Dermis blood vessel endothelial cell (primary cell): ENCODE measurements around the gene SCUBE3. TPM values are rescaled to one million over a fixed set of nuclear protein-coding genes. Genes with fewer than 3 reads are reported as not detected.

Source experiments
- DNase-seq: peaks from one replicate; pipeline ENCODE4 v3.0.0; 2010
- total RNA-seq: library from RNA; depleted of rRNA; stranded (reverse); fragments of >200 nt; gene quantifications from 2 replicates; pipeline ENCODE4 v1.2.3, GENCODE V29; 2014

The SCUBE3 gene
- total RNA-seq = 0.85 and 1.7 TPM in 2 replicates

- peak; percentile 43 for DNase-seq
These were observed at the start of gene SCUBE3 for GRCh38 chr6:35213824-35214756. Gene SCUBE3, plus strand, starts transcription at chr6:35213956. Its CDS starts 463 bp downstream, at chr6:35214419.

GRCh38 chr6:35164277-35164676, 49.5 kb upstream of the SCUBE3 start:
- DNase-seq = no peak

GRCh38 chr6:35164868-35165267, 48.9 kb upstream of the SCUBE3 start:
- DNase-seq = no peak

GRCh38 chr6:35165630-35166071, 48.1 kb upstream of the SCUBE3 start:
- no peak for DNase-seq

GRCh38 chr6:35166116-35166515, 47.6 kb upstream of the SCUBE3 start:
- no peak for DNase-seq

- no peak for DNase-seq
These were observed 47.2 kb upstream of the SCUBE3 start for GRCh38 chr6:35166520-35166919.

- no peak for DNase-seq
These were observed 46.3 kb upstream of the SCUBE3 start for GRCh38 chr6:35167505-35167904.

- no peak for DNase-seq
These were observed 45.3 kb upstream of the SCUBE3 start for GRCh38 chr6:35168461-35168861.

GRCh38 chr6:35170166-35170565, 43.6 kb upstream of the SCUBE3 start:
- DNase-seq = no peak

- no peak for DNase-seq
These were observed 42.9 kb upstream of the SCUBE3 start for GRCh38 chr6:35170891-35171290.

GRCh38 chr6:35173044-35173426, 40.7 kb upstream of the SCUBE3 start:
- DNase-seq = no peak

GRCh38 chr6:35173427-35174087, 40.2 kb upstream of the SCUBE3 start:
- no peak for DNase-seq

GRCh38 chr6:35174088-35174434, 39.7 kb upstream of the SCUBE3 start:
- no peak for DNase-seq

GRCh38 chr6:35174501-35174900, 39.3 kb upstream of the SCUBE3 start:
- no peak for DNase-seq

- DNase-seq = no peak
These were observed 37.3 kb upstream of the SCUBE3 start for GRCh38 chr6:35176301-35177024.

GRCh38 chr6:35177157-35177556, 36.6 kb upstream of the SCUBE3 start:
- DNase-seq = peak; percentile 25

GRCh38 chr6:35177596-35177995, 36.2 kb upstream of the SCUBE3 start:
- peak; percentile 53 for DNase-seq

GRCh38 chr6:35178012-35178411, 35.7 kb upstream of the SCUBE3 start:
- DNase-seq = no peak

- no peak for DNase-seq
These were observed 34.6 kb upstream of the SCUBE3 start for GRCh38 chr6:35178932-35179832.

GRCh38 chr6:35179901-35180535, 33.7 kb upstream of the SCUBE3 start:
- DNase-seq = no peak

GRCh38 chr6:35181308-35181932, 32.3 kb upstream of the SCUBE3 start:
- peak; percentile 47 for DNase-seq
